NCI-H2171 (cell line): ENCODE results near the gene FANCB.

Experiments used
- DNase-seq: peaks from one replicate; lab custom pipeline; 2025; lab: John Stamatoyannopoulos, UW

FANCB gene

DNA sequence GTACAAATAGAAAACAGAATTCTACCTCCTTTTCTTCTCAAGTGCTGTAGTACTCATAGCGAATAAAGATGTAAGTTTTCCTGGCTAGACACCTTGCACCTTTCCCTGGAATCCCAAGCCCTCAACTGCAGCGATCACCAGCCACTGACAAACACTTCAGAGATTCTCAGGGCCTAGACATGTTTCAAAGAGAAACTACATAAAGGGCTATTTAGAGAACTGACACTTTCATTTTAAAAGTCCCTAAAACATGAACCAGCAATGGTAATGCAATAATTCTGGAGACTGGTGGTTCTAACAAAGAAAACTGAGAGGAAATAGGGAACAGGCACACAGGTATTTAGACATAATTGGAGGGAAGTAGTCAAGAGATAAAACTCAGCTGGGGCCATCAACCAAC, 35.7 kb downstream of the FANCB start:
- no peak for DNase-seq

DNA sequence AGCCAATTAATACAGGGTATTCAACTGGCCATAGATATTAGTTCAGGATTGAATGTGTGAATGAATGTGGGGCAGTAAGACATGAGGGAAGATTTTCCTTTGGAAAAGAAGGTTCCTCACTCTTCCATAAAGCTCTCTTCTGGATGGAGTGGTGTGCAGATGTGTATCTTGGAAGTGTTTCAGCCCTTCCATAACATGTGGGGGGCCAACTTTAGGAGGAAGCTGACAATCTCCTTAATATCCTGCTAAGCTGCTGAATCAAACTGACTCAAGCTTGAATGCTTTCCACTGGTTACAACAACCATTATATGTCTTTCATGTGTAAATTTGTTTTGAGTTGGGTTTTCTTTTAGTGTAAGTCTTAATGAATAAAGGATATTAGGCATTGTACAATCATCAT, 40.3 kb downstream of the FANCB start:
- no peak for DNase-seq

DNA sequence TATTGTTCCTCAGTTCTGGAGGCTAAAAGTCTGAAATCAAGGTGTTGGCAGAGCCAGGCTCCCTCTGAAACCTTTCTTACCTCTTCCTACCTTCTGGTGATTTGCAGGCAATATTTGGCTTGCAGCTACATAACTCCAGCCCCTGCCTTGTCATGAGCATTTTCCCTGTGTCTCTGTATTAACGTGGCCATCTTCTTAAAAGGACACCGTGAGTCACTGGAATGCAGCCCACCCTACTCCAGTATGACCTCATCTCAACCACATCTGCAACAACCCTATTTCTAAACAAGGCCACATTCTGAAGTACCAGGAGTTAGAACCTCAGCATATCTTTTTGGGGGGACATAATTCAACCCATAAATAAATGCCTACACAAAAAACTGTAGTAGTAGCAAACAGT, 40.7 kb downstream of the FANCB start:
- DNase-seq, result no peak

DNA sequence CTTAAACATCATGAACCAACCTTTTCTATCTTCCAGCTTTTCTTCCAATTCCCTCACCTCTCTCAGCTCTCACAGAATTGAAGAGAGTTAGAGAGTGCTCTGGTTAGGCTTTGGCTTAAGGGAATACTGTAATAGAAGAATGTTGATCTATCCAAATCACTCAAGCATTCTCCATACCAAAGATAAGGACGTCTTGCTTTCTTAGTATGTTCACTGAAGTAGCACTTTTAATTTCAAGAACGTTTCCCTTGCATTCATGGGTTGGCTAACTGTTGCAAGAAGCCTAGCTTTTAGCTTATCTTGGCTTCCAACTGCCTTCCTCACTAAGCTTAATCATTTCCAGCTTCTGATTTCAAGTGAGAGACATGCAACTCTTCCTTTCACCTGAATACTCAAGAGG, 43.2 kb downstream of the FANCB start:
- DNase-seq, result no peak

DNA sequence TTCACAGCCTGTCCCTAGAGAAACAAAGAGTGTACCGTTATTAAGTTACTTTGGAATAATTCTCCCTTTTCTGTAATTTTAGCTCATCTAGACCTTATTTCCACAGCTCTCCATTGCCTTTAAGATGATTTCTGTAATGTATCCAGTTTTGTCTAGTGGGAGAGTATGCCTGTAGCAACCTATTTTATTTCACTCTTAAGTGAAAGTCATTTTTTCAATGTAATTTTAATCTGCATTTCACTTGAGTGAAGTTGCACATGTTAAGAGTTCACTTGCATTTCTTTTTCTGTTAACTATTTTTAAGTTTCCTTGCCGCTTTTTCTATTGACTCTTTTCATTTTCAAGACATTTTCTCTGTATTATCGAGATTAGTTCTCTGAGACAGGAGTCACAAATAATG, 46.5 kb downstream of the FANCB start:
- no peak for DNase-seq

DNA sequence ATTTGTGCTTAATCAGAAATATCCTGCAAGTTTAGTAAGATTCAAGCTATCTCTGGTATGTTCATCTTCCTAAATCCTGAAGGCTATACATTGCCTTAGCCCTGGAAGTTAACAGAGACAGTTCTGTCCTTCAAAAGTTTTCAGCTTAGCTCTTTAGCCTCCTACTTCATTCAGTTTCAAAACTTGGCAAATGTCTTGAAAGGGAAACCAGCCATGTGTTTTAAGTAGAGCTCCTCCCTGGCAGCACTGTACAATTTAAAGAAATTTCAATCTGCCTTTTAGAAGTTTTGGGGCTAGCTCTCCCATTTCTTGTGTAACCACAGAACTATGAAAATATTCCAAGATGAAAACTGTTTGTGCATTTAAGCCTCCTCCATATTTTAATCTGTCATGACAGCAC, 47.0 kb downstream of the FANCB start:
- no peak for DNase-seq

DNA sequence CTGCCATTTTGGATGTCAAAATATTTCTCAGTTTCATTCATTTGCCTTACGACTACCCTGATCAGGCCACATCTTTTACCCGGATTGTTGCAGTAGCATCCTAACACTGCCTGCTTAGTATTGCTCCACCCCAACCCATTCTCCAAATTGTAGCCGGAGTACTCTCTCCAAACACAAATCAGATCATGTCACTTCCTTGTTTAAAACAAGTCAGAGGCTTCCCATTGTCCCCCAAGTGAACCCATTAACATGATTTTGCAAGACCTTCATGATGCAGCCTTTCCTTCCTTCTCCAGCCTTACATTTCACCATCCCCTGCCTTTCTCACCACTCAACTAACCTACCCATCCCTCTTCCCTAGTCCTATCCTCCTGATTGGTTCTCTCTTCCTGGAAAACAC, 53.1 kb downstream of the FANCB start:
- no peak for DNase-seq

DNA sequence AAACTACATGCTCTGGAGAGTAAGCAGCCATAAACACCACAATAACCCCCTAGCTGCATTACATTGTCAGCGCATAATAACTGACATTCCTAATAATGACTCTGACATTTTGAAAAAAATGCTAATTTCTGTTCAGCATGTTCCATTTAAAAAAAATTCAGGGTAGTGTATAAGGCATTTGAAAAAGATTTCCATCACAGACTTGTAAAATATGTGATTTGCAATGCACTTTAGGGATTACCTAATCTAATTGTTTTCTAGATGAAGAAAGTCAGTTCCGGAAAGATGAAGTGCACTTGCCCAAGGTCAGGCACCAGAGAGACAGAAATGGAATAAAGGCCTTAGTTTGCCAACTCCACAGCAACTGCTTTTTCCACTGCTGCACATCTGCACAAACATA, 55.3 kb downstream of the FANCB start:
- DNase-seq, result no peak

DNA sequence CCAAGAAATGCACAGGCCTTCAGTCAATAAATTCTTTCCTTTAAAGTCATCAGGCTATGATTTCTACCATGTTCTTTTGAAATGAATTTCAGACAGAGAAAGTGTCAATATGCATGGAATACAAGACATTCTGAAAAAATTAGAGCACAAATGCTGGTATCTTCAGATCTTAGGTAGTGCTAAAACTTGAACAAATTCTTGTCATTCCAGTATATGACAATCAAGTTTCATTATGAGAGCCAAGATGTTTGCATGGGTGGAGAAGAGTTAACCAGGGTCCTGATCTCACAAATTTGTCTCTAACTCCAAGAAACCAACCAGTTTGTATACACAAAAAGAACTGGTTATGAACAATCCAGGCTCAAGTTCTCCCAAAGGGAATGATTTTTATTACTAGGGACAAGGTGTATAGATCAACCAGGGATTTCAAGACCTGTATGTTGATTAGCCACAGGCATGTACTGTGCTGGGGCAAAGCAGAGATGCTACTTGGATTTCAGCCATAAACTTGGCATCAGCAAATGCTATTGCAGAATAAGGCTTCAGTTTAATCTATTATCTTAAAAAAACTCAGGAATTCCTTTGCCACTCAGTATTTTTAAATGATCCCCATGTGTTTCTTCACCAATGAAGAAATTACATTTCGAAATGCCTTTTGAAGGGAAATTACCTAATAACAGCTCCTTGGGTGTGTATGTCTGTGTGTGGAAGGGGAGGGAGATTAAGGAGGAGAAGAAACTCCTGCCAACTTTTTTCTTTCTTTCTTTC, 69.7 kb downstream of the FANCB start:
- DNase-seq, result no peak

DNA sequence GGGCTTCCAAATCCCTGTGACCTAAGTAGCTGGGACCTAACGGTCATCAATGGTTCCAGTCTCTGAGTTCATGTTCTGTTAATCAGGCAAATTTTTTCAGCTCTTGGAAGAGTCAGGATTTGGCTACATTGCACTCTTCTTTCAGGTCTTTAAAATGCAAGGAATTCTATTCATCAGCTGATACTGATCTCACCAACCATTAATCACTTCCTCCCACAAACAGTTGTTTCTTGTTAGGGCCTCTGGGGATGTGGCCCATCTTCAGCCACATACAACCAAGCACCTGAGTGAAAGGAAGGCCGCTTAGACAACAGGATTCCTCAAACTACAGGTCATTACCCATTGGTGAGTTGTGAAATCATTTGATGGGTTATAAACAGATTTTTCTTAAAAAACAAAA, 71.7 kb downstream of the FANCB start:
- no peak for DNase-seq

DNA sequence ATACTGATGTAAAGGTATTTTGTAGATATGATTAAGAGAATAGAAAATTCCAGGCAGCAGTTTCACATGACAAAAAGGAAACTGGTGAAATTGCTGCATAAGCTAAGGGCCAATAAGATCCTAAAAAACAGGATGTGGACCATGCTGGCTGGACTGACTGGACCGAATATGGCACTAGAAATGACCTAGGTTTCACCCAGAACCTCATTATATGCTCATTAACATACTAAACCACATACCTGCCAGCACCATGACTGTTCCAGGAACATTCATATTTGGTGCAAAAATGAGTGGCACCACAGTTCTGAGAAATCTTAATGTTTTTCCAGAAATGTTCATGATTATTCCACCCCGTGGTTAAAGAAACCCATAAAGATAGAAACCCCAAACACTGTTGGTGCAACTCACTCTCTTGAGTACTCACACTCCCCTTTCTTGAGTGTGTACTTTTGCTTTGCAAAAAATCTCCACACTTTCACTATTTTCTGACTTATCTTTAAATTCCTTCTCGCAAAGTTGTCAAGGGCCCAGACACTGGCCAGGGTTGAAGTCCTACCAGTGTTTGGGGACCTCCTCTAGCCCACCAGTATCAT, 74.0 kb downstream of the FANCB start:
- DNase-seq, result no peak
